T follicular helper cell (primary cell): ENCODE results near the gene SHMT2.
"Not testable (repeated sequence)": the region's sequence is repeated elsewhere in the genome, so short reads cannot be mapped to it uniquely, and the experiment has no call there.

ENCODE experiments used
- DNase-seq: peaks from one replicate; pipeline ENCODE4 v3.0.0-alpha.2; 2020; ENCODE audit warnings: low read depth

The SHMT2 gene

GRCh38 chr12:57263096-57263495, 33.6 kb downstream of the SHMT2 start:
- DNase-seq = no peak

GRCh38 chr12:57266681-57267080, 37.2 kb downstream of the SHMT2 start:
- no peak for DNase-seq

- DNase-seq = no peak
Observed at GRCh38 chr12:57268264-57268663, 38.8 kb downstream of the SHMT2 start.

GRCh38 chr12:57270966-57271470, 41.5 kb downstream of the SHMT2 start:
- no peak for DNase-seq

GRCh38 chr12:57272337-57273151, 43.0 kb downstream of the SHMT2 start:
- no peak for DNase-seq

- no peak for DNase-seq
Observed at GRCh38 chr12:57273516-57273915, 44.0 kb downstream of the SHMT2 start.

GRCh38 chr12:57276233-57276632, 46.7 kb downstream of the SHMT2 start:
- DNase-seq = not testable (repeated sequence)

- no peak for DNase-seq
Observed at GRCh38 chr12:57276935-57277563, 47.5 kb downstream of the SHMT2 start.

- DNase-seq = no peak
Observed at GRCh38 chr12:57278465-57279381, 49.2 kb downstream of the SHMT2 start.

GRCh38 chr12:57280211-57281062, 50.9 kb downstream of the SHMT2 start:
- peak; percentile 44 for DNase-seq

- DNase-seq = not testable (repeated sequence)
Observed at GRCh38 chr12:57282073-57282472, 52.6 kb downstream of the SHMT2 start.
